ENCODE data around the gene RPE. TPM values are rescaled to one million over a fixed set of nuclear protein-coding genes. Genes with fewer than 3 reads are reported as not detected.
A peak's percentile ranks its signal among the peaks of the same experiment; 100 is the strongest.

The RPE gene
- total RNA-seq, 2 donors from 2014 or later = 58.4 TPM

GRCh38 chr2:209958016-209958415 is 44.4 kb upstream of the RPE start:
- Histone ChIP-seq H3K4me1 (ENCODE audit: control insufficient read depth, insufficient read depth, low read length) (no peaks in the 10 kb centered on the region), H3K4me3 (ENCODE audit: low read length) (no peak overlapping the region), H3K27me3 (ENCODE audit: control insufficient read depth, insufficient read depth, low read length, poor library complexity, severe bottlenecking) (peaks cover 4% of the 10 kb centered on the region), H3K9ac (ENCODE audit: extremely low read depth, low read length, poor library complexity, severe bottlenecking) (no peak overlapping the region), H3K27ac (ENCODE audit: low read depth, low read length) (no peak overlapping the region), H3K36me3 (ENCODE audit: control insufficient read depth, insufficient read depth, low read length) (no peaks in the 10 kb centered on the region), H3K9me3 (ENCODE audit: control insufficient read depth, low read length) (no peaks in the 10 kb centered on the region)
- peaks cover 47% of the 10 kb centered on the region for H3K27me3 Mint-ChIP-seq (ENCODE audit: insufficient read depth)
- H3K27ac Mint-ChIP-seq = no peak overlapping the region
- no peak for TF ChIP-seq CTCF (conservative IDR thresholded peaks at IDR 0.05)
- 89 to 90% methylated on average over 2 of the region's 2 CpGs for WGBS, 2 experiments (ENCODE audit: insufficient coverage in 1 of 2, insufficient read length in 1 of 2)
- peaks cover 29% of the 10 kb centered on the region for H3K4me1 Mint-ChIP-seq
- no peaks in the 10 kb centered on the region for H3K9me3 Mint-ChIP-seq
- DNase-seq = no peak
- H3K36me3 Mint-ChIP-seq (ENCODE audit: low read depth) = no peaks in the 10 kb centered on the region
- H3K4me3 Mint-ChIP-seq = no peak overlapping the region

DNA sequence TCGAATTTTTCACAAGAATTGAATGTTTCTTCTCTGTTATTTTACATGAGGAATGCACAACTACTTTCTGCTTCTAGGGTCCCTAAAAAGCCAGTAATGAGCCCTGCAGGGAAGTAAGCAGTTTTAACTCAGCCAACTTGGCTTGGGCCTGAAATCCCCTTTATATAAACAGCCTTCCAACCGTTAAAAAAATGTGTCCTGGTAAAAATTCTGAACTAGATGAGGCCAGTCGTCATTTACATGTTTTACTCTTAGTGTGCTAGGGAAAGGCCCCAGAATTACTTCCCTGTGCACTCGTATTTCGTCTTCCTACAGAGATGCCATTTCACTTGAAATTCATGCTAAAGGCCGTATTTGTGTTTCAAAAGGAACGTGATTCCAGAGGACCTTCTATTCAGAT is 42.4 kb upstream of the RPE start:
- H3K27ac Mint-ChIP-seq = no peak overlapping the region
- peaks cover 47% of the 10 kb centered on the region for H3K27me3 Mint-ChIP-seq (ENCODE audit: insufficient read depth)
- peaks cover 4% of the 10 kb centered on the region for H3K27me3 ChIP-seq (ENCODE audit: control insufficient read depth, insufficient read depth, low read length, poor library complexity, severe bottlenecking)
- H3K9me3 ChIP-seq (ENCODE audit: control insufficient read depth, low read length) = no peaks in the 10 kb centered on the region
- peak overlapping the region; percentile 72 for H3K27ac ChIP-seq (ENCODE audit: low read depth, low read length)
- 18 to 31% methylated on average over 7 of the region's 7 CpGs for WGBS, 2 experiments (ENCODE audit: insufficient coverage in 1 of 2, insufficient read length in 1 of 2)
- H3K4me1 ChIP-seq (ENCODE audit: control insufficient read depth, insufficient read depth, low read length) = no peaks in the 10 kb centered on the region
- H3K4me1 Mint-ChIP-seq = peaks cover 29% of the 10 kb centered on the region
- H3K4me3 ChIP-seq (ENCODE audit: low read length) = no peak overlapping the region
- H3K9ac ChIP-seq (ENCODE audit: extremely low read depth, low read length, poor library complexity, severe bottlenecking) = no peak overlapping the region
- no peak for DNase-seq
- no peak for TF ChIP-seq CTCF (conservative IDR thresholded peaks at IDR 0.05)
- H3K36me3 Mint-ChIP-seq (ENCODE audit: low read depth) = no peaks in the 10 kb centered on the region
- H3K36me3 ChIP-seq (ENCODE audit: control insufficient read depth, insufficient read depth, low read length) = no peaks in the 10 kb centered on the region
- H3K9me3 Mint-ChIP-seq = no peaks in the 10 kb centered on the region
- H3K4me3 Mint-ChIP-seq = no peak overlapping the region

DNA sequence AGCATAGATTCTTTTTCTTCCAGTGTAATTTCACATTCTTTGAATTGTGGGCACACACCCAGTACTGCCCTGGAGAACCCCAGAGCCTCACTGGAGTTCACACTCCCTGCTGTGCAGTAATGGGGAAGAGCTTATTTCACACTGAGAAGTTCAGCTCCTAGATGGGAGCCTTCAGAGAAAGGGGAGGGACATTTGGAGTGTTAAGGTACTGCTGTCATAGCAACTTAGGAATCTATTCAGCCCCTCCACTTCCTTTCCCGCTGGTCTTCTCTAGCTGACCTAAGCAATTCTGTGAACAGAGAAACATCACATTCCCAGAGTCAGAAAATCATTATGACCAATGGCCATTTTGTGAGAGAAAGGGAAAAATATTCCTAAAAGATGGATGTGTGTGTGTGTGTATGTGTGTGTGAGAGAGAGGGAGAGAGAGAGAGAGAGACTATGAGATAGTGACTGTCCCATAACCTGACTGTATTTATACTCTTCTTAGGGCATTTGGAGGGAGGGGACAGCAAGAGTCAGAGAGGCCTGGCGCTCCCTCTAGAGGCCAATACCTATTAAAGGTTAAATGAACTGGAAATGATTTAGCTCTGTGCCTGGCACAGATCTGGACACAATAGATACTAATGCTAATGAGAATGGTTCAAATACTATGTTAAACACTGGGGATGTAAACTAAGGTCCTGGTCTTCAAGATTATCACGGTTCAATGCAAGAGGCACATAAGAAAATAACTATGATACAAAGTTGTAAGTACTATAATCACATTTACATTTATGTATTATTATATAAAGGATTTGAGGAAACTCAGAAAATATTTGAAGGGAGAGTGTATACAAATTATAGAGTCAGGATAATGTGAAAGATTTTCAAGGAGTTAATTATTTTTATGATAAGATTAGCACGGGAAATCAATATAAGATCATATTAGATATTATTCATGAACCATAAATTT is 41.5 kb upstream of the RPE start:
- no peaks in the 10 kb centered on the region for H3K36me3 ChIP-seq (ENCODE audit: control insufficient read depth, insufficient read depth, low read length)
- peaks cover 29% of the 10 kb centered on the region for H3K4me1 Mint-ChIP-seq
- WGBS, 2 experiments (ENCODE audit: insufficient coverage in 1 of 2, insufficient read length in 1 of 2) = 8% methylated on average over 2 of the region's 4 CpGs; no CpG with 5 or more reads in 1 of the 2 experiments
- H3K27me3 ChIP-seq (ENCODE audit: control insufficient read depth, insufficient read depth, low read length, poor library complexity, severe bottlenecking) = peaks cover 4% of the 10 kb centered on the region
- H3K9me3 ChIP-seq (ENCODE audit: control insufficient read depth, low read length) = no peaks in the 10 kb centered on the region
- peak overlapping the region; percentile 2 for H3K4me3 Mint-ChIP-seq
- H3K9ac ChIP-seq (ENCODE audit: extremely low read depth, low read length, poor library complexity, severe bottlenecking) = no peak overlapping the region
- H3K36me3 Mint-ChIP-seq (ENCODE audit: low read depth) = no peaks in the 10 kb centered on the region
- no peaks in the 10 kb centered on the region for H3K9me3 Mint-ChIP-seq
- peak overlapping the region; percentile 6 for H3K27ac Mint-ChIP-seq
- peak; percentile 80 for DNase-seq
- H3K27ac ChIP-seq (ENCODE audit: low read depth, low read length) = peak overlapping the region; percentile 72
- no peaks in the 10 kb centered on the region for H3K4me1 ChIP-seq (ENCODE audit: control insufficient read depth, insufficient read depth, low read length)
- peaks cover 46% of the 10 kb centered on the region for H3K27me3 Mint-ChIP-seq (ENCODE audit: insufficient read depth)
- no peak overlapping the region for H3K4me3 ChIP-seq (ENCODE audit: low read length)
- TF ChIP-seq CTCF (conservative IDR thresholded peaks at IDR 0.05) = peak; percentile 91
